ENCODE results near the gene GATB.

The GATB gene

GRCh38 chr4:151640381-151640780 is 120.4 kb downstream of the GATB start:
- no peak for DNase-seq

- no peak for DNase-seq
Observed at GRCh38 chr4:151638295-151638858, 122.4 kb downstream of the GATB start.

GRCh38 chr4:151631349-151631748 is 129.5 kb downstream of the GATB start:
- DNase-seq: no peak

- DNase-seq: no peak
Observed at GRCh38 chr4:151629097-151629783, 131.6 kb downstream of the GATB start.

GRCh38 chr4:151628001-151628608 is 132.7 kb downstream of the GATB start:
- DNase-seq: no peak

GRCh38 chr4:151627491-151627890 is 133.3 kb downstream of the GATB start:
- DNase-seq: no peak

- DNase-seq: no peak
Observed at GRCh38 chr4:151626751-151627150, 134.1 kb downstream of the GATB start.

GRCh38 chr4:151626228-151626627 is 134.6 kb downstream of the GATB start:
- no peak for DNase-seq

- no peak for DNase-seq
Observed at GRCh38 chr4:151624626-151625565, 135.9 kb downstream of the GATB start.

All from right forelimb (tissue), 1 donor.